ENCODE measurements around the gene ST6GALNAC5.

DNA sequence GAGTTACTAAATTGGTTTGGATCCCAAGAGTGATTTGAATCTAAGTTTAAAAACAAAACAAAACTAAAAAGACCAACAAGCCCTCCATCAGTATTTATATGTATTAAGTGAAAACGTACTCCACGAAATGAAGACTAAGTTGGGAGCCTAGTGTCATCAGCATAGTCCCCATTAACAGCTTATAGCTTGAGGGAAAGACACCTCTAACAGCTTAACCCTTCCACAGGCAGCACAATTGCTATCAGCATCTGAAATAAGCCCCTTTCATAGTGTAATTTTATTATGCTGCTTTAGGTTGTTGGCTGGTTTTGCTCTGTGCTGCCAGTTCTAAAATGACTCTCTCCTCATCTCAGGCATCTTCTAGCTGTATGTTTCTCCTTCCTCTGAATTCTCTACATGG, 25.8 kb upstream of the ST6GALNAC5 start:
- no peak for TF ChIP-seq PAX5 (IDR thresholded peaks at IDR 0.05; ENCODE audit: insufficient read depth, low read length, severe bottlenecking)
- TF ChIP-seq POLR2A (IDR thresholded peaks at IDR 0.05; ENCODE audit: low read depth, low read length): no peak
- TF ChIP-seq POLR2AphosphoS5 (IDR thresholded peaks at IDR 0.05; ENCODE audit: low read depth, low read length): no peak
- TF ChIP-seq TAF1 (IDR thresholded peaks at IDR 0.05; ENCODE audit: low read depth, low read length): no peak
- TF ChIP-seq POU2F2 (IDR thresholded peaks at IDR 0.05; ENCODE audit: low read depth, low read length): no peak
